Thyroid gland (tissue), 4 donors: ENCODE measurements around the gene CFAP58. TPM values are rescaled to one million over a fixed set of nuclear protein-coding genes. Genes with fewer than 3 reads are reported as not detected.

Experiments used
- DNase-seq, 2 donors: peaks; one replicate each; pipeline ENCODE4 v3.0.0-alpha.2; 2019
- H3K27ac ChIP-seq, 3 donors: fragments of 200-600 bp; sonication (generic); 1 replicate in 2 of 3; 2 replicates in 1 of 3; pipeline ENCODE4 v1.5.1; 2016 to 2019; ENCODE audit warnings: mild to moderate bottlenecking in 1 of 3, moderate library complexity in 1 of 3
- H3K27me3 ChIP-seq: fragments of 200-600 bp; sonication (generic); one replicate; pipeline ENCODE4 v1.5.1; 2019
- H3K36me3 ChIP-seq, 2 donors: fragments of 200-600 bp; sonication (generic); one replicate each; pipeline ENCODE4 v1.5.1; 2016 to 2019
- H3K4me1 ChIP-seq, 2 donors: fragments of 200-600 bp; sonication (generic); one replicate each; pipeline ENCODE4 v1.5.1; 2017 to 2019
- H3K4me3 ChIP-seq, 3 donors: fragments of 200-600 bp; sonication (generic); replicated peaks in 1 of 3; 1 replicate in 2 of 3; 2 replicates in 1 of 3; pipeline ENCODE4 v1.5.1; 2016; ENCODE audit warnings: mild to moderate bottlenecking in 1 of 3
- H3K9me3 ChIP-seq: fragments of 200-600 bp; sonication (generic); one replicate; pipeline ENCODE4 v1.5.1; 2017
- POLR2A ChIP-seq, 2 donors: fragments of 450-650 bp; IDR thresholded peaks; one replicate each; pipeline ENCODE4 v1.6.1; 2017; ENCODE audit warnings: antibody characterized with exemption in 2 of 2, mild to moderate bottlenecking in 2 of 2, moderate library complexity in 1 of 2
- WGBS, 2 donors: methylation state at CpG; one replicate each; pipeline ENCODE4 v1.1.5; 2017; 5-methylcytosine and 5-hydroxymethylcytosine counted together
- intact Hi-C: fragments of 100-400 bp; cut with DNase I; formaldehyde crosslinking; loops from one replicate; pipeline ENCODE4 v1.15.1; 2023
- total RNA-seq, 4 donors: library from RNA; depleted of rRNA; stranded (reverse); fragments of >200 nt; gene quantifications; one replicate each; pipeline ENCODE4 v1.2.3, GENCODE V29; 2016
- TF ChIP-seq, protein P1 (sequence below), 6 experiments: fragments of 200-600 bp in 3 of 6; fragments of 450-650 bp in 3 of 6; sonication (generic) in 3 of 6; IDR thresholded peaks; one replicate each; pipeline ENCODE4 v1.5.1; 2016 to 2019; ENCODE audit warnings: antibody characterized with exemption in 6 of 6, mild to moderate bottlenecking in 2 of 6, inconsistent platforms in 1 of 6, moderate library complexity in 1 of 6

The CFAP58 gene, protein sequence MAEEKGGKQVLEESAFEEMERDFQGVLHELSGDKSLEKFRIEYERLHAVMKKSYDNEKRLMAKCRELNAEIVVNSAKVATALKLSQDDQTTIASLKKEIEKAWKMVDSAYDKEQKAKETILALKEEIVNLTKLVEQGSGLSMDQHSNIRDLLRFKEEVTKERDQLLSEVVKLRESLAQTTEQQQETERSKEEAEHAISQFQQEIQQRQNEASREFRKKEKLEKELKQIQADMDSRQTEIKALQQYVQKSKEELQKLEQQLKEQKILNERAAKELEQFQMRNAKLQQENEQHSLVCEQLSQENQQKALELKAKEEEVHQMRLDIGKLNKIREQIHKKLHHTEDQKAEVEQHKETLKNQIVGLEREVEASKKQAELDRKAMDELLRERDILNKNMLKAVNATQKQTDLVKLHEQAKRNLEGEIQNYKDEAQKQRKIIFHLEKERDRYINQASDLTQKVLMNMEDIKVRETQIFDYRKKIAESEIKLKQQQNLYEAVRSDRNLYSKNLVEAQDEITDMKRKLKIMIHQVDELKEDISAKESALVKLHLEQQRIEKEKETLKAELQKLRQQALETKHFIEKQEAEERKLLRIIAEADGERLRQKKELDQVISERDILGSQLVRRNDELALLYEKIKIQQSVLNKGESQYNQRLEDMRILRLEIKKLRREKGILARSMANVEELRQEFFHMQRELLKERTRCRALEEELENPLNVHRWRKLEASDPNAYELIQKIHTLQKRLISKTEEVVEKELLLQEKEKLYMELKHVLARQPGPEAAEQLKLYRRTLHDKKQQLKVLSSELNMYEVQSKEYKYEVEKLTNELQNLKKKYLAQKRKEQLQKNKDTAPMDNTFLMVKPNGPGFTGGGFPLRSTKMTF
- total RNA-seq: 1 to 10 TPM; 1.0 to 1.6 (median 1.2) TPM

DNA sequence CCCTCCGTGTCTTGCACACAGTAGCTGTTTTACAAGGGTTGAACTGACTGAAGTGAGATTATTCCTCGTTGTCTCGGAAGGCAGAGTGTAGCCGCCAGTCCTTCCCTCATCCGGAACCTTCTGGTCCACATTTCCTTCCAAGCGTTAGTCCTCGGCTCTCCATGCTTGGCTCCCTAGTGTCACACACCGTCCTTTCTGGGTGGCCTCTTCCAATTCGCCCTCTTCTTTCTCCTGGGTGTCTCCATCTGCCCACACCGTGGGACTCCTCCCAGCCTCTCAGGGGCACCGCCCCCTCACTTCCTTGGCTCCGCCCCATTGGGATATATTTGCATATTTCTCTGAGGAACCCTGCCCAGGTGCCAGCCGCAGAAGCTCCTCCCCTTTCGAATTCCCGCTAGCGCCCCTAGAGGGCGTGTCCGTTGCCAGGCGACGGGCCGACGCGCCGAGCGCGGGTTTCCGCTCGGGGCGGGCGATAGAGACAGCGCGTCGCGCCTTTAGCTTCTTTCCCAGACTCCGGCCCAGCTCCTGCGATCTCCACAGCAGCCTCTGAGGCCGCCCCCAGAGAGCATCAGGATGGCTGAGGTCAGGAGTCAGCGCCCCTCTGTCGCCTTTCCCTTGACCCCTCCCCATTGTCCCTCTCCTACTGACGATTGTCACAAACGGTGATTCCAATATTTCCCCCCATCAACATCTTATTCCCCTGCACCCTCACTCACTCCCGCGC, at the start of gene CFAP58:
CFAP58 (plus strand) TSS at position 509 of the 724 bp plus-strand sequence; CDS start at position 574, 65 bp downstream.
- TF ChIP-seq POLR2A (IDR thresholded peaks at IDR 0.05): peak in 1 of 2 donors; percentile 44
- TF ChIP-seq, protein P1, sequence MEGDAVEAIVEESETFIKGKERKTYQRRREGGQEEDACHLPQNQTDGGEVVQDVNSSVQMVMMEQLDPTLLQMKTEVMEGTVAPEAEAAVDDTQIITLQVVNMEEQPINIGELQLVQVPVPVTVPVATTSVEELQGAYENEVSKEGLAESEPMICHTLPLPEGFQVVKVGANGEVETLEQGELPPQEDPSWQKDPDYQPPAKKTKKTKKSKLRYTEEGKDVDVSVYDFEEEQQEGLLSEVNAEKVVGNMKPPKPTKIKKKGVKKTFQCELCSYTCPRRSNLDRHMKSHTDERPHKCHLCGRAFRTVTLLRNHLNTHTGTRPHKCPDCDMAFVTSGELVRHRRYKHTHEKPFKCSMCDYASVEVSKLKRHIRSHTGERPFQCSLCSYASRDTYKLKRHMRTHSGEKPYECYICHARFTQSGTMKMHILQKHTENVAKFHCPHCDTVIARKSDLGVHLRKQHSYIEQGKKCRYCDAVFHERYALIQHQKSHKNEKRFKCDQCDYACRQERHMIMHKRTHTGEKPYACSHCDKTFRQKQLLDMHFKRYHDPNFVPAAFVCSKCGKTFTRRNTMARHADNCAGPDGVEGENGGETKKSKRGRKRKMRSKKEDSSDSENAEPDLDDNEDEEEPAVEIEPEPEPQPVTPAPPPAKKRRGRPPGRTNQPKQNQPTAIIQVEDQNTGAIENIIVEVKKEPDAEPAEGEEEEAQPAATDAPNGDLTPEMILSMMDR (IDR thresholded peaks at IDR 0.05): peak; percentile 33 to 70 (median 52)
- H3K4me1 ChIP-seq: peaks cover 7 to 26% of the 10 kb centered on the region in 2 donors
- no peaks in the 10 kb centered on the region for H3K36me3 ChIP-seq
- H3K27ac ChIP-seq: no peak within 1 kb of the TSS
- no peaks in the 10 kb centered on the region for H3K9me3 ChIP-seq
- 3 to 8% methylated on average over 43 of the region's 43 CpGs for WGBS, 2 donors
- H3K27me3 ChIP-seq: no peaks in the 10 kb centered on the region
- intact Hi-C loops: no loop called here
- peak within 1 kb of the TSS in 1 of 3 donors; percentile 29 for H3K4me3 ChIP-seq
- DNase-seq: peak; percentile 91 to 94

DNA sequence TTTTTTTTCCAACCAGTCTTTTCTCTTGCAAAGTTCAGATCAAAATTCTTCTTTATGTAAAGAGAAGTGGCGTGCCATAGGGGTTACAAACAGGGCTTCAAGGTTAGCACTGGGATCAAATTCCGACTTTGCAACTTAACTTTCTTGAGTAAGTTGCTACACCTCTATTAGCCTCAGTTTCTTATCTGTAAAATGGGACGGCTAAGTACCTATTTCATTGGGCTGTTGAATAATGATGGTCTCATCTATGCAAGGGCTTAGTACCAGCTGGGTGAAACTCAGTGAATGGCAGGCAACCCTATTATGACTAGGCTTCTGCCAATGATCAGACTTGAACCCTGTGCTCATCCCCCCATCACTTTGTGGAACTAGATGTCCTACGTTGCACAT, 49.3 kb upstream of the CFAP58 start:
- Histone ChIP-seq H3K27me3 (no peaks in the 10 kb centered on the region), H3K4me1 (peaks cover 28 to 65% of the 10 kb centered on the region in 2 donors), H3K9me3 (no peaks in the 10 kb centered on the region), H3K36me3 (no peaks in the 10 kb centered on the region), H3K4me3 (no peak overlapping the region), H3K27ac (peak overlapping the region in 2 of 3 donors; percentile 76 to 80)
- 94 to 98% methylated on average over 4 of the region's 4 CpGs for WGBS, 2 donors
- no peak for DNase-seq
- intact Hi-C loops: no loop called here
- no peak for TF ChIP-seq POLR2A (IDR thresholded peaks at IDR 0.05)
- TF ChIP-seq, protein P1 (IDR thresholded peaks at IDR 0.05): no peak

DNA sequence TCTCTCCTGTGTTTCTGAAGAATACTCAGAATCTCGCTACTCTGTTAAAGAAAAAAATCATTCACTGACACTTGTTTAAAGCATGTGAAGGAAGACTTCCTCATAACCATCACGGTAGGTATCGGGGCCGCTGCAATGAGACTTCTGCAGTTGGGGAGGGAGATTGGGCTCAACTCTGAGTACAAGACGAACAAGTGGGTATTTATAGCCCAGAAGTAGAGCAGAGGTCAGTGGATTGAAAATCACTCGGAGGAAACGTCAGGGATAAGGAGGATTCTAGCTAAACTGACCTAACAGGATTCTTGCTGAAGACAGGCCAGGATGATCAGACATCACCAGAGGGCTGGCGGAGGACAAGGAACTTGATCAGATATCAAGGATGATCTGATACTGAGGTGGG, 48.7 kb upstream of the CFAP58 start:
- no peak overlapping the region for H3K4me3 ChIP-seq
- intact Hi-C loops: no loop called here
- no peaks in the 10 kb centered on the region for H3K27me3 ChIP-seq
- TF ChIP-seq, protein P1 (IDR thresholded peaks at IDR 0.05): no peak
- no peak for TF ChIP-seq POLR2A (IDR thresholded peaks at IDR 0.05)
- no peaks in the 10 kb centered on the region for H3K9me3 ChIP-seq
- peak overlapping the region; percentile 27 to 80 (median 76) for H3K27ac ChIP-seq
- DNase-seq: peak in 1 of 2 donors; percentile 43
- peaks cover 28 to 67% of the 10 kb centered on the region in 2 donors for H3K4me1 ChIP-seq
- H3K36me3 ChIP-seq: no peaks in the 10 kb centered on the region
- WGBS, 2 donors: 37 to 49% methylated on average over 8 of the region's 8 CpGs

DNA sequence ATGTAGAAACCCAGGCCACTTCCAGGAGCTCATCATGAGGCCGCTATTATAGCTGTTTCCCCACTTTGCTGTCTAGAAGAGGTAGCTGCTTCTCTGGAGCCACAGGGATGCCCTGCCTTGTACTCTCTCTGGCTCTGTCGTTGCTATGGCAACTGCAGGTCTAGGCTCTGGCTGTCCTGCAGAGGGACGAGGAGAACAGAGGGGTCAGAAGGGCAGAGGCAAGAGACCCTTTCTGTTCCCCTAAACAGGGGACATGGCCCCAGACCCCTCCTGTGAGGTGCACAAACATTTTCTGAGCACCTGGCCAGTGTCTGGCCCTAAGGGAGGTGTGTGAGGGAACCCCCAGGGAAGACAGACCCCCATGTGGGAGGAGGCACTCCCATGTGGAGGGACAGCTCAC, 46.7 kb upstream of the CFAP58 start:
- no peak for TF ChIP-seq POLR2A (IDR thresholded peaks at IDR 0.05)
- TF ChIP-seq, protein P1 (IDR thresholded peaks at IDR 0.05): no peak
- Histone ChIP-seq H3K4me1 (peaks cover 25 to 66% of the 10 kb centered on the region in 2 donors), H3K27ac (no peak overlapping the region), H3K36me3 (no peaks in the 10 kb centered on the region), H3K27me3 (no peaks in the 10 kb centered on the region), H3K9me3 (no peaks in the 10 kb centered on the region), H3K4me3 (no peak overlapping the region)
- DNase-seq: no peak
- 71 to 83% methylated on average over 2 to 3 of the region's 3 CpGs for WGBS, 2 donors
- intact Hi-C loops: no loop called here
